ENCODE data around the gene SLC48A1.

Gene SLC48A1

DNA sequence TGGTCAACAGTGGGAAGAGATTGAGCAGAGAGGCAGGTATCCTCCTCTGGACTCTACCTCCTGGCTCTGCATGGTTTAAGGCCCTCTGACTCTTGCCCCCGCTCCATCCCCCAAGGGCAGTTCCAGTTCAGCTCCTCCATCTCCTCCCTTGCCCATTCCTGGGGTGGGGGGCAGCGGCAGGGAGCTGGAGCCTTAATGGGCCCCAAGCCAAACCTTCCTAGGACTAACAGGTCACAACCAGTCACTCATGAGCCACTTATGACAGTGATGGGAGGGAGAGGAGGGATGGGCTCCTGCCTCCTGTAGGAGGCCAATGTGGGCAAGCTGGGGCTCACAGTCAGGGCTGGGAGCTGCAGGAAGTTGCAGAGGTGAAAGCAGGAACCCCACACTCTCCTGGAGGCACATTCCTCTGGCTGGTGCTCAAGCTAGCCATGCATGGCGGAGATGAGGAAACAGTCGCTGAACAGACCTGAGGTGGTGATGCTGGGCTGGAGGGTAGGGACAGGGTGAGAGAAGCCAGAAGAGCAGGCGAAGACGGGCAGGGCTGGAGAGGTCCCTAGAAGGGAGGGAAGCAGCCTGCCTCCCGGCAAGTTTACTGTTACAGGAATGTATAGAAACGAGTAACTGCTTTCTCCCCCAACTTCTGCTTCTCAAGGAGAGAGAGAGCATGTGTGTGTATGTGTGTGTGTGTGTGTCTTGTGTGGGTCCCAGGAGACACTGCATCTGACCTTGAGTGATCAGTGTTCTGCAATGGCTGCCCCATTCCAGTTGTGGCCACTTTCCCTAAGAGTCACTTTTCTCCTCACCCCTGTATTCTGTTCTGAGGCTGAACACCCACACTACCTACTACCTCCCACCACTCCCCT lies 9.3 kb upstream of the SLC48A1 start:
- DNase-seq (ENCODE audit: low read depth in 1 of 2, low spot score in 1 of 2), result peak in 1 of 2 experiments; percentile 75
- no peak overlapping the region for H3K4me3 ChIP-seq (replicated peaks; ENCODE audit: insufficient read depth, low read length)
- no peak overlapping the region for H3K27ac ChIP-seq (replicated peaks)
- TF ChIP-seq, protein P1, sequence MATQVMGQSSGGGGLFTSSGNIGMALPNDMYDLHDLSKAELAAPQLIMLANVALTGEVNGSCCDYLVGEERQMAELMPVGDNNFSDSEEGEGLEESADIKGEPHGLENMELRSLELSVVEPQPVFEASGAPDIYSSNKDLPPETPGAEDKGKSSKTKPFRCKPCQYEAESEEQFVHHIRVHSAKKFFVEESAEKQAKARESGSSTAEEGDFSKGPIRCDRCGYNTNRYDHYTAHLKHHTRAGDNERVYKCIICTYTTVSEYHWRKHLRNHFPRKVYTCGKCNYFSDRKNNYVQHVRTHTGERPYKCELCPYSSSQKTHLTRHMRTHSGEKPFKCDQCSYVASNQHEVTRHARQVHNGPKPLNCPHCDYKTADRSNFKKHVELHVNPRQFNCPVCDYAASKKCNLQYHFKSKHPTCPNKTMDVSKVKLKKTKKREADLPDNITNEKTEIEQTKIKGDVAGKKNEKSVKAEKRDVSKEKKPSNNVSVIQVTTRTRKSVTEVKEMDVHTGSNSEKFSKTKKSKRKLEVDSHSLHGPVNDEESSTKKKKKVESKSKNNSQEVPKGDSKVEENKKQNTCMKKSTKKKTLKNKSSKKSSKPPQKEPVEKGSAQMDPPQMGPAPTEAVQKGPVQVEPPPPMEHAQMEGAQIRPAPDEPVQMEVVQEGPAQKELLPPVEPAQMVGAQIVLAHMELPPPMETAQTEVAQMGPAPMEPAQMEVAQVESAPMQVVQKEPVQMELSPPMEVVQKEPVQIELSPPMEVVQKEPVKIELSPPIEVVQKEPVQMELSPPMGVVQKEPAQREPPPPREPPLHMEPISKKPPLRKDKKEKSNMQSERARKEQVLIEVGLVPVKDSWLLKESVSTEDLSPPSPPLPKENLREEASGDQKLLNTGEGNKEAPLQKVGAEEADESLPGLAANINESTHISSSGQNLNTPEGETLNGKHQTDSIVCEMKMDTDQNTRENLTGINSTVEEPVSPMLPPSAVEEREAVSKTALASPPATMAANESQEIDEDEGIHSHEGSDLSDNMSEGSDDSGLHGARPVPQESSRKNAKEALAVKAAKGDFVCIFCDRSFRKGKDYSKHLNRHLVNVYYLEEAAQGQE (IDR thresholded peaks at IDR 0.05; ENCODE audit: insufficient replicate concordance, low read depth), result no peak
- TF ChIP-seq, protein P2, sequence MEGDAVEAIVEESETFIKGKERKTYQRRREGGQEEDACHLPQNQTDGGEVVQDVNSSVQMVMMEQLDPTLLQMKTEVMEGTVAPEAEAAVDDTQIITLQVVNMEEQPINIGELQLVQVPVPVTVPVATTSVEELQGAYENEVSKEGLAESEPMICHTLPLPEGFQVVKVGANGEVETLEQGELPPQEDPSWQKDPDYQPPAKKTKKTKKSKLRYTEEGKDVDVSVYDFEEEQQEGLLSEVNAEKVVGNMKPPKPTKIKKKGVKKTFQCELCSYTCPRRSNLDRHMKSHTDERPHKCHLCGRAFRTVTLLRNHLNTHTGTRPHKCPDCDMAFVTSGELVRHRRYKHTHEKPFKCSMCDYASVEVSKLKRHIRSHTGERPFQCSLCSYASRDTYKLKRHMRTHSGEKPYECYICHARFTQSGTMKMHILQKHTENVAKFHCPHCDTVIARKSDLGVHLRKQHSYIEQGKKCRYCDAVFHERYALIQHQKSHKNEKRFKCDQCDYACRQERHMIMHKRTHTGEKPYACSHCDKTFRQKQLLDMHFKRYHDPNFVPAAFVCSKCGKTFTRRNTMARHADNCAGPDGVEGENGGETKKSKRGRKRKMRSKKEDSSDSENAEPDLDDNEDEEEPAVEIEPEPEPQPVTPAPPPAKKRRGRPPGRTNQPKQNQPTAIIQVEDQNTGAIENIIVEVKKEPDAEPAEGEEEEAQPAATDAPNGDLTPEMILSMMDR (IDR thresholded peaks at IDR 0.05; ENCODE audit: insufficient read depth, low read length), result no peak
- TF ChIP-seq GABPA (IDR thresholded peaks at IDR 0.05; ENCODE audit: low read depth) (no peak), SPI1 (IDR thresholded peaks at IDR 0.05; ENCODE audit: borderline replicate concordance, low read depth) (peak; percentile 19; the same call in 1 of the 2 replicates), POLR2AphosphoS5 (IDR thresholded peaks at IDR 0.05; ENCODE audit: low read depth) (0 out of 2 replicates have a peak, but pooled peaks have one; percentile 20)
- no peaks in the 10 kb centered on the region for H3K27me3 ChIP-seq (ENCODE audit: insufficient read depth, poor library complexity, severe bottlenecking)

DNA sequence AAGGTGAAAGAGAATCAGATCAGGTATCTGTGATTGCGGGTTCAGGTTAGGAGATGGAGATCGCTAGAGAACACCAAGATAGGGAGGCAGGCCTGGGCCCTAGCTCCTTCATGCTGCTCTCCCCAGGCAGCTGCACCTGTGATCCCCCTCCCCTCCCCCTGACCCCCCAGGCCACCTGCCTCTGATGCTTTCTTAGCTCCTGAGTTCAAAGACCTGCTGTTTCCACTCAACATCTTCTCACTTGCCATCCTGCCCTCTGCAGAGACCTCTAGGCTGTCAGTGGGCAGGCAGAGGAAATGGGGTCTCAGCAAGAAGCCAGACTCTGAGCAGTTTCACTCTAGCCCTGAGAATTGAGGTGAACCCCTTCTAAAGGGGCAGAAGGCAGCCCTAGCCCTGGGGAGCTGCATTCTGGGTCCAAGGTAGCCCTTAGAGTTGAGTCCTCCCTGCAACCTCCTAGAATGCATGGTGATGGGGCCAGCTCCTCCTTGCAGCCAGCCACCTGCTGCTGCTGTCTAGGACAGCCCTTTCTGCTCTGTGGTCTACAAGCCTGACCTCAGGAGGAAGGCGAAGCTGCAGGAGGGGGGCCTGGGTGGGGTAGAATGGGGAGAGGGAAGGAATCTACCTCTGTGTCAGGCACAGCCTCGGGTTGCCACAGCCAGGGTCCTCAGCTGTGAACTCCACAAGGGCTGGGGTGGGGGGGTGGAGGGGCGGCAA lies 6.4 kb upstream of the SLC48A1 start:
- Histone ChIP-seq H3K4me3 (replicated peaks; ENCODE audit: insufficient read depth, low read length) (no peak overlapping the region), H3K27me3 (ENCODE audit: insufficient read depth, poor library complexity, severe bottlenecking) (no peaks in the 10 kb centered on the region), H3K27ac (replicated peaks) (no peak overlapping the region)
- peak in 1 of 2 experiments; percentile 47 for DNase-seq (ENCODE audit: low read depth in 1 of 2, low spot score in 1 of 2)
- TF ChIP-seq GABPA (IDR thresholded peaks at IDR 0.05; ENCODE audit: low read depth) (no peak), POLR2AphosphoS5 (IDR thresholded peaks at IDR 0.05; ENCODE audit: low read depth) (no peak), SPI1 (IDR thresholded peaks at IDR 0.05; ENCODE audit: borderline replicate concordance, low read depth) (no peak)
- TF ChIP-seq, protein P1 (IDR thresholded peaks at IDR 0.05; ENCODE audit: insufficient replicate concordance, low read depth), result no peak
- TF ChIP-seq, protein P2 (IDR thresholded peaks at IDR 0.05; ENCODE audit: insufficient read depth, low read length), result no peak

DNA sequence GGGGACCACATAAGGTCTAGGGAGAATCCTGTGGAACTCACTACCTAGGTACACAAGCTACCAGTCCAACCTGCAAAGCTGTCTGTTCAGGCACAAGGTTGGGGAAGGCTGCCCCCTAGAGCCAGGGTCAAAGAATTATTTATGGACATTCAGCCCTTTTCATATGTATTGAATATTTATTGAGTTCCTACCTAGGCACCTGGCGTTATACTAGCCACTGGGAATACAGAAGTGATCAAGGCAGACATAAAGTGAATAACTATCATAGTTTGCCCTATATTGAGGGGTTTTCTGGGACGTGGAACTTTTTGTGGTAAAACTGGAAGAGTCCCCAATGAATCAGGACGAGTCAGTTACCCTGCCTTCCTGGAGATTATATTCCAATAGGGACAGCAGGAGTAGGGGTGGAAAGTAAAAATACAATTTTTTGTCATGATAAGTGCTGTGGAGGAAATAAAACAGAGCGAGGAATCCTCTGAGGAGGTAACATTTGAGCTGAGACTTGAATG lies 5.8 kb upstream of the SLC48A1 start:
- H3K4me3 ChIP-seq (replicated peaks; ENCODE audit: insufficient read depth, low read length), result no peak overlapping the region
- H3K27ac ChIP-seq (replicated peaks), result no peak overlapping the region
- TF ChIP-seq, protein P1 (IDR thresholded peaks at IDR 0.05; ENCODE audit: insufficient replicate concordance, low read depth), result no peak
- TF ChIP-seq POLR2AphosphoS5 (IDR thresholded peaks at IDR 0.05; ENCODE audit: low read depth) (no peak), SPI1 (IDR thresholded peaks at IDR 0.05; ENCODE audit: borderline replicate concordance, low read depth) (no peak), GABPA (IDR thresholded peaks at IDR 0.05; ENCODE audit: low read depth) (0 out of 2 replicates have a peak, but pooled peaks have one; percentile 13)
- TF ChIP-seq, protein P2 (IDR thresholded peaks at IDR 0.05; ENCODE audit: insufficient read depth, low read length), result peak; percentile 67
- peak in 1 of 2 experiments; percentile 72 for DNase-seq (ENCODE audit: low read depth in 1 of 2, low spot score in 1 of 2)
- H3K27me3 ChIP-seq (ENCODE audit: insufficient read depth, poor library complexity, severe bottlenecking), result no peaks in the 10 kb centered on the region
